WTC11 (cell line): ENCODE data around the gene CA5A. TPM values are rescaled to one million over a fixed set of nuclear protein-coding genes. Genes with fewer than 3 reads are reported as not detected.

Experiments used
- ATAC-seq: fragments of 200-7000 bp; cut with Tn5 transposase; 2 replicates; pipeline ENCODE4 v1.10.0; 2021; ENCODE audit warnings: mild to moderate bottlenecking, moderate library complexity
- CTCF ChIA-PET: fragments of 300-600 bp; sonication (Branson Sonifier 250); formaldehyde crosslinking; loops from one replicate; lab custom pipeline; 2021; ENCODE audit warnings: antibody characterized with exemption; lab: Charles Lee
- POLR2A ChIA-PET: fragments of 350-600 bp; sonication (Branson Sonifier 250); formaldehyde crosslinking; loops from one replicate; lab custom pipeline; 2021; ENCODE audit warnings: antibody characterized with exemption; lab: Charles Lee
- DNase-seq: peaks from one replicate; pipeline ENCODE4 v3.0.0; 2021; ENCODE audit warnings: low spot score
- H3K27ac Mint-ChIP-seq: 2 replicates; pipeline ENCODE4 v1.8.0; 2021; ENCODE audit warnings: mixed read lengths
- H3K27me3 Mint-ChIP-seq: 2 replicates; pipeline ENCODE4 v1.8.0; 2021; ENCODE audit warnings: low read depth, mild to moderate bottlenecking, moderate library complexity, mixed read lengths
- H3K36me3 Mint-ChIP-seq: 2 replicates; pipeline ENCODE4 v1.8.0; 2021; ENCODE audit warnings: mixed read lengths
- H3K4me1 Mint-ChIP-seq: 2 replicates; pipeline ENCODE4 v1.8.0; 2022; ENCODE audit warnings: mixed read lengths
- H3K4me3 Mint-ChIP-seq: 2 replicates; pipeline ENCODE4 v1.8.0; 2021; ENCODE audit warnings: mild to moderate bottlenecking, moderate library complexity, mixed read lengths
- H3K9me3 Mint-ChIP-seq: 2 replicates; pipeline ENCODE4 v1.8.0; 2021; ENCODE audit warnings: mixed read lengths
- ATF1 ChIP-seq: sonication (generic); formaldehyde crosslinking; IDR thresholded peaks from 2 replicates; pipeline ENCODE4 v1.8.1; 2023; ENCODE audit warnings: mild to moderate bottlenecking, moderate library complexity, missing genetic modification reagents
- ATF3 ChIP-seq: sonication (generic); formaldehyde crosslinking; conservative IDR thresholded peaks from 2 replicates; pipeline ENCODE4 v1.8.1; 2022; ENCODE audit warnings: mild to moderate bottlenecking, missing genetic modification reagents
- CDX4 ChIP-seq: fragments of 250-450 bp; sonication (Bioruptor Pico); IDR thresholded peaks from 2 replicates; pipeline ENCODE4 v1.9.0; 2021; ENCODE audit warnings: moderate library complexity, mild to moderate bottlenecking, inconsistent platforms, borderline replicate concordance
- CREB1 ChIP-seq: sonication (generic); formaldehyde crosslinking; IDR thresholded peaks from 2 replicates; pipeline ENCODE4 v1.8.0; 2023; ENCODE audit warnings: mild to moderate bottlenecking, missing genetic modification reagents
- ETV6 ChIP-seq: sonication (generic); formaldehyde crosslinking; IDR thresholded peaks from 2 replicates; pipeline ENCODE4 v1.8.1; 2022; ENCODE audit warnings: mild to moderate bottlenecking, missing genetic modification reagents
- FOXP4 ChIP-seq: sonication (generic); formaldehyde crosslinking; IDR thresholded peaks from 2 replicates; pipeline ENCODE4 v1.8.0; 2022; ENCODE audit warnings: mild to moderate bottlenecking, missing genetic modification reagents
- GABPB1 ChIP-seq: sonication (generic); formaldehyde crosslinking; IDR thresholded peaks from 2 replicates; pipeline ENCODE4 v1.8.1; 2023; ENCODE audit warnings: mild to moderate bottlenecking, missing genetic modification reagents
- HMGA2 ChIP-seq: fragments of 250-450 bp; sonication (Bioruptor Pico); IDR thresholded peaks from 2 replicates; pipeline ENCODE4 v1.4.0; 2021; ENCODE audit warnings: mild to moderate bottlenecking, moderate library complexity
- JUN ChIP-seq: sonication (generic); formaldehyde crosslinking; IDR thresholded peaks from 2 replicates; pipeline ENCODE4 v1.8.0; 2023; ENCODE audit warnings: mild to moderate bottlenecking, missing genetic modification reagents
- KAT7 ChIP-seq: sonication (generic); formaldehyde crosslinking; IDR thresholded peaks from 2 replicates; pipeline ENCODE4 v1.8.1; 2023; ENCODE audit warnings: missing genetic modification reagents, mild to moderate bottlenecking, borderline replicate concordance
- MAX ChIP-seq: sonication (generic); formaldehyde crosslinking; IDR thresholded peaks from 2 replicates; pipeline ENCODE4 v1.8.0; 2022; ENCODE audit warnings: mild to moderate bottlenecking, missing genetic modification reagents
- MXD4 ChIP-seq: fragments of 250-450 bp; sonication (Bioruptor Pico); IDR thresholded peaks from 2 replicates; pipeline ENCODE4 v1.8.0; 2021; ENCODE audit warnings: mild to moderate bottlenecking, moderate library complexity, borderline replicate concordance
- MYBL2 ChIP-seq: sonication (generic); formaldehyde crosslinking; IDR thresholded peaks from 2 replicates; pipeline ENCODE4 v1.8.1; 2023; ENCODE audit warnings: mild to moderate bottlenecking, moderate library complexity, missing genetic modification reagents
- NFE2L1 ChIP-seq: sonication (generic); formaldehyde crosslinking; IDR thresholded peaks from 2 replicates; pipeline ENCODE4 v1.8.1; 2023; ENCODE audit warnings: missing genetic modification reagents
- NR2C2 ChIP-seq: sonication (generic); formaldehyde crosslinking; IDR thresholded peaks from 2 replicates; pipeline ENCODE4 v1.8.0; 2022; ENCODE audit warnings: mild to moderate bottlenecking, missing genetic modification reagents
- PREB ChIP-seq: sonication (generic); formaldehyde crosslinking; IDR thresholded peaks from 2 replicates; pipeline ENCODE4 v1.8.1; 2022; ENCODE audit warnings: mild to moderate bottlenecking, missing genetic modification reagents, moderate library complexity, borderline replicate concordance
- PRRX2 ChIP-seq: fragments of 250-450 bp; sonication (Bioruptor Pico); IDR thresholded peaks from 2 replicates; pipeline ENCODE4 v1.8.0; 2021; ENCODE audit warnings: mild to moderate bottlenecking
- RELA ChIP-seq: sonication (generic); formaldehyde crosslinking; IDR thresholded peaks from 2 replicates; pipeline ENCODE4 v1.8.1; 2022; ENCODE audit warnings: missing genetic modification reagents, mild to moderate bottlenecking, borderline replicate concordance
- SP1 ChIP-seq: sonication (generic); formaldehyde crosslinking; conservative IDR thresholded peaks from 2 replicates; pipeline ENCODE4 v1.8.1; 2022; ENCODE audit warnings: missing genetic modification reagents
- TEAD1 ChIP-seq: sonication (generic); formaldehyde crosslinking; IDR thresholded peaks from 2 replicates; pipeline ENCODE4 v1.8.0; 2022; ENCODE audit warnings: mild to moderate bottlenecking, missing genetic modification reagents
- TP53 ChIP-seq: sonication (generic); formaldehyde crosslinking; IDR thresholded peaks from 2 replicates; pipeline ENCODE4 v1.8.1; 2023; ENCODE audit warnings: mild to moderate bottlenecking, missing genetic modification reagents
- USF1 ChIP-seq: sonication (generic); formaldehyde crosslinking; IDR thresholded peaks from 2 replicates; pipeline ENCODE4 v1.8.0; 2022; ENCODE audit warnings: mild to moderate bottlenecking, missing genetic modification reagents
- USF2 ChIP-seq: sonication (generic); formaldehyde crosslinking; IDR thresholded peaks from 2 replicates; pipeline ENCODE4 v1.8.1; 2023; ENCODE audit warnings: mild to moderate bottlenecking, missing genetic modification reagents, moderate library complexity
- ZMAT4 ChIP-seq: fragments of 250-450 bp; sonication (Bioruptor Pico); IDR thresholded peaks from 2 replicates; pipeline ENCODE4 v1.9.0; 2021; ENCODE audit warnings: mild to moderate bottlenecking
- ZNF232 ChIP-seq: sonication (generic); formaldehyde crosslinking; IDR thresholded peaks from 2 replicates; pipeline ENCODE4 v1.8.0; 2022; ENCODE audit warnings: mild to moderate bottlenecking, missing genetic modification reagents
- total RNA-seq: library from RNA; stranded (reverse); gene quantifications from 3 replicates; pipeline ENCODE4 v1.2.3, GENCODE V29; 2021

The CA5A gene
- total RNA-seq, 1 experiment from 2014 or later, result not detected

- Mint-ChIP-seq H3K36me3 (peaks cover 14% of the 10 kb centered on the region), H3K27ac (peak overlapping the region; percentile 92), H3K27me3 (no peaks in the 10 kb centered on the region), H3K9me3 (no peaks in the 10 kb centered on the region), H3K4me3 (peak overlapping the region; percentile 82), H3K4me1 (peaks cover 39% of the 10 kb centered on the region)
- ChIA-PET POLR2A (interaction anchor here (0.7 to 1.0 kb wide), 4 partner anchors 11 to 183 kb away, joined by 3 to 5 read pairs (median 3); no protein-coding TSS in a partner anchor), CTCF (interaction anchor here (0.5 to 1.4 kb wide), 4 partner anchors 57 to 173 kb away, joined by 3 to 8 read pairs (median 4); no protein-coding TSS in a partner anchor)
- ATAC-seq (no peak), DNase-seq (no peak)
- TF ChIP-seq ZMAT4 (CRISPR knock-in tag) (no peak), MXD4 (CRISPR knock-in tag) (no peak), GABPB1 (CRISPR knock-in tag) (0 out of 2 replicates have a peak, but pooled peaks have one; percentile 15), TP53 (CRISPR knock-in tag) (0 out of 2 replicates have a peak, but pooled peaks have one; percentile 29), RELA (peak; percentile 51; the same call in 1 of the 2 replicates), MYBL2 (CRISPR knock-in tag) (no peak), ATF3 (CRISPR knock-in tag) (no peak), JUN (CRISPR knock-in tag) (0 out of 2 replicates have a peak, but pooled peaks have one; percentile 21), KAT7 (CRISPR knock-in tag) (peak; percentile 74; the same call in 1 of the 2 replicates)
Measured at GRCh38 chr16:87951552-87952538, 15.5 kb upstream of the CA5A start.

- Mint-ChIP-seq H3K27ac (peak within 1 kb of the TSS; percentile 99), H3K36me3 (peaks cover 12% of the 10 kb centered on the region), H3K4me3 (peak within 1 kb of the TSS; percentile 95), H3K4me1 (peaks cover 37% of the 10 kb centered on the region), H3K27me3 (no peaks in the 10 kb centered on the region), H3K9me3 (no peaks in the 10 kb centered on the region)
- ChIA-PET CTCF (interaction anchor here (0.8 to 1.4 kb wide), 3 partner anchors 59 to 172 kb away, joined by 4 to 8 read pairs (median 4); no protein-coding TSS in a partner anchor), POLR2A (interaction anchor here (0.7 to 1.0 kb wide), 4 partner anchors 12 to 182 kb away, joined by 3 to 5 read pairs (median 3); no protein-coding TSS in a partner anchor)
- ATAC-seq (peak; percentile 97), DNase-seq (peak; percentile 99)
- TF ChIP-seq NFE2L1, result no peak
- TF ChIP-seq ATF1 (CRISPR knock-in tag), result no peak
- peak; percentile 70 for TF ChIP-seq USF2 (CRISPR knock-in tag)
- no peak for TF ChIP-seq NR2C2 (CRISPR knock-in tag)
- no peak for TF ChIP-seq CREB1 (CRISPR knock-in tag)
- TF ChIP-seq TEAD1 (CRISPR knock-in tag), result peak; percentile 86
- peak; percentile 78 for TF ChIP-seq GABPB1 (CRISPR knock-in tag)
- TF ChIP-seq USF1, result peak; percentile 77
- peak; percentile 73 for TF ChIP-seq MAX (CRISPR knock-in tag)
- TF ChIP-seq ETV6, result peak; percentile 38; the same call in 1 of the 2 replicates
- peak; percentile 88 for TF ChIP-seq SP1 (CRISPR knock-in tag)
- no peak for TF ChIP-seq HMGA2 (CRISPR knock-in tag)
- 0 out of 2 replicates have a peak, but pooled peaks have one; percentile 40 for TF ChIP-seq ZNF232 (CRISPR knock-in tag)
- TF ChIP-seq PRRX2 (CRISPR knock-in tag), result no peak
- TF ChIP-seq FOXP4, result peak; percentile 13
- TF ChIP-seq CDX4 (CRISPR knock-in tag), result no peak
- TF ChIP-seq PREB (CRISPR knock-in tag), result no peak
Measured at GRCh38 chr16:87950765-87951551, 14.6 kb upstream of the CA5A start, which contains the start of gene BANP. Gene BANP, plus strand, starts transcription at chr16:87951434. Its CDS starts 23,682 bp downstream, at chr16:87975116.
